ENCODE data around the gene TTN. TPM values are rescaled to one million over a fixed set of nuclear protein-coding genes. Genes with fewer than 3 reads are reported as not detected.

TTN gene
- total and polyA plus RNA-seq, 4 donors, result 0.01 to 3.0 (median 0.80) TPM

DNA sequence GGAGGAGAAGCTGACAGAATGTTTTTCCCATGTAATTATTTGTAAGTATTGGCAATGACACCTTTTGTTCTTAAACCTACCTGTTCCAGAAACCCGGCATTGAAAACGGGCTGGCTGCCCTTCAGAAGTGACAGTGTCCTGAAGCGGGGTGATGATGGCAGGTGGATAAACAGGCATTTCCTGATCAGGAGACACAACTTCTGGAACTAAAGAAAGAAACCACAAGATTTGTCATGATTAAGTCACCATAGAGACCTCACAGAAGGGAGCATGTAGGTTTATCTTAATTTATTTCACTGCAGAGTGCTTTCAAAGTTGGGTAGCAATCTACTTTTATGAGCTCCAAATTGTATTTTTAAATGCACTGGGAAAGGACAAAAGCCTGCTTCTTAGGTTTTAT, 43.1 kb downstream of the TTN start:
- WGBS, result 66% methylated on average over 3 of the region's 3 CpGs
- H3K4me3 ChIP-seq (ENCODE audit: low read depth in 1 of 3, low read length in 3 of 3), result no peak overlapping the region
- no peak for DNase-seq (ENCODE audit: low spot score)
- H3K36me3 ChIP-seq (ENCODE audit: control insufficient read depth in 4 of 4, insufficient read depth in 3 of 4, low read depth in 1 of 4, low read length in 3 of 4), result no peaks in the 10 kb centered on the region
- H3K4me1 ChIP-seq (ENCODE audit: control insufficient read depth in 4 of 4, insufficient read depth in 4 of 4, low read length in 3 of 4), result no peaks in the 10 kb centered on the region
- TF ChIP-seq GABPA (IDR thresholded peaks at IDR 0.05 in 1 of 2, conservative IDR thresholded peaks at IDR 0.05 in 1 of 2) (no peak), RXRA (IDR thresholded peaks at IDR 0.05) (no peak), FOXA1 (IDR thresholded peaks at IDR 0.05) (no peak), FOXA2 (IDR thresholded peaks at IDR 0.05) (no peak), SP1 (IDR thresholded peaks at IDR 0.05) (no peak), TAF1 (conservative IDR thresholded peaks at IDR 0.05) (no peak)
- TF ChIP-seq, protein P1, sequence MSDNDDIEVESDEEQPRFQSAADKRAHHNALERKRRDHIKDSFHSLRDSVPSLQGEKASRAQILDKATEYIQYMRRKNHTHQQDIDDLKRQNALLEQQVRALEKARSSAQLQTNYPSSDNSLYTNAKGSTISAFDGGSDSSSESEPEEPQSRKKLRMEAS (IDR thresholded peaks at IDR 0.05), result no peak
- TF ChIP-seq, protein P2, sequence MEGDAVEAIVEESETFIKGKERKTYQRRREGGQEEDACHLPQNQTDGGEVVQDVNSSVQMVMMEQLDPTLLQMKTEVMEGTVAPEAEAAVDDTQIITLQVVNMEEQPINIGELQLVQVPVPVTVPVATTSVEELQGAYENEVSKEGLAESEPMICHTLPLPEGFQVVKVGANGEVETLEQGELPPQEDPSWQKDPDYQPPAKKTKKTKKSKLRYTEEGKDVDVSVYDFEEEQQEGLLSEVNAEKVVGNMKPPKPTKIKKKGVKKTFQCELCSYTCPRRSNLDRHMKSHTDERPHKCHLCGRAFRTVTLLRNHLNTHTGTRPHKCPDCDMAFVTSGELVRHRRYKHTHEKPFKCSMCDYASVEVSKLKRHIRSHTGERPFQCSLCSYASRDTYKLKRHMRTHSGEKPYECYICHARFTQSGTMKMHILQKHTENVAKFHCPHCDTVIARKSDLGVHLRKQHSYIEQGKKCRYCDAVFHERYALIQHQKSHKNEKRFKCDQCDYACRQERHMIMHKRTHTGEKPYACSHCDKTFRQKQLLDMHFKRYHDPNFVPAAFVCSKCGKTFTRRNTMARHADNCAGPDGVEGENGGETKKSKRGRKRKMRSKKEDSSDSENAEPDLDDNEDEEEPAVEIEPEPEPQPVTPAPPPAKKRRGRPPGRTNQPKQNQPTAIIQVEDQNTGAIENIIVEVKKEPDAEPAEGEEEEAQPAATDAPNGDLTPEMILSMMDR (IDR thresholded peaks at IDR 0.05; ENCODE audit: low read depth, low read length, missing input control), result no peak
- TF ChIP-seq, protein P3, sequence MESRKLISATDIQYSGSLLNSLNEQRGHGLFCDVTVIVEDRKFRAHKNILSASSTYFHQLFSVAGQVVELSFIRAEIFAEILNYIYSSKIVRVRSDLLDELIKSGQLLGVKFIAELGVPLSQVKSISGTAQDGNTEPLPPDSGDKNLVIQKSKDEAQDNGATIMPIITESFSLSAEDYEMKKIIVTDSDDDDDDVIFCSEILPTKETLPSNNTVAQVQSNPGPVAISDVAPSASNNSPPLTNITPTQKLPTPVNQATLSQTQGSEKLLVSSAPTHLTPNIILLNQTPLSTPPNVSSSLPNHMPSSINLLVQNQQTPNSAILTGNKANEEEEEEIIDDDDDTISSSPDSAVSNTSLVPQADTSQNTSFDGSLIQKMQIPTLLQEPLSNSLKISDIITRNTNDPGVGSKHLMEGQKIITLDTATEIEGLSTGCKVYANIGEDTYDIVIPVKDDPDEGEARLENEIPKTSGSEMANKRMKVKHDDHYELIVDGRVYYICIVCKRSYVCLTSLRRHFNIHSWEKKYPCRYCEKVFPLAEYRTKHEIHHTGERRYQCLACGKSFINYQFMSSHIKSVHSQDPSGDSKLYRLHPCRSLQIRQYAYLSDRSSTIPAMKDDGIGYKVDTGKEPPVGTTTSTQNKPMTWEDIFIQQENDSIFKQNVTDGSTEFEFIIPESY (IDR thresholded peaks at IDR 0.05), result no peak
- peaks cover 0 to 6% (median 0%) of the 10 kb centered on the region in 4 donors for H3K27me3 ChIP-seq (ENCODE audit: control insufficient read depth in 4 of 4, insufficient read depth in 4 of 4, low read length in 3 of 4)
- H3K9ac ChIP-seq (ENCODE audit: low read depth in 1 of 2, low read length in 2 of 2), result no peak overlapping the region
- H3K9me3 ChIP-seq (ENCODE audit: control insufficient read depth in 4 of 4, low read length in 3 of 4), result no peaks in the 10 kb centered on the region
- H3K27ac ChIP-seq (ENCODE audit: low read depth in 1 of 2, low read length in 2 of 2), result no peak overlapping the region

DNA sequence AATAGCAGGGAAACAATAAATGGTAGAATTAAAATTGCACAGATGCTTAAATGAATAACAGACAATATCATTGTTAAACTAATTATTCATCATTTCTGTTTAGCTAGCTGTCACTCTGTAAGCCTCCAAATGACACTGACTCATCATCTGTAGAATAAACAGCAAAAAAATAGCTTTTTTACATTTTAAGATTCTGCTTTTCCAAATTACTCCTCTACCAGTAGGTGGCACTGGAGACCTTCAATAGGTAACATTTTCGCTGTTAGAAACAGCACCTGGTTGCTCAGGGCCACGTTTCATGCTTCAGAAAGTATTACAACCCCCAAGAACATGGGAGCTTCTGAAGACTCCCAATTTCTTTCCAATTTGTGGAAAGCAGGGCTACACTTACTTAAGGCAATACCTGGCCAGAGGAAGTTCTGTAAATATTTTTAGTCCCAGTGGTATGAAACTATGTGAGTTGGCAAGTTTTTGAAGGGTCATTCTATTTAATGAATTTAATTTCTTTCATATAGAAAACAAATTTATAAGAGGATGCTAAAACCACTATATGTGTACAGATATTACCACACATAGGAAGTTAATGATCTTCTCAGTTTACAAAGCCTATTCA, 45.4 kb downstream of the TTN start:
- no peak for DNase-seq (ENCODE audit: low spot score)

More for the DNA sequence above, 45.4 kb downstream of the TTN start:
- Histone ChIP-seq H3K4me1 (ENCODE audit: control insufficient read depth in 4 of 4, insufficient read depth in 4 of 4, low read length in 3 of 4) (no peaks in the 10 kb centered on the region), H3K27ac (ENCODE audit: low read depth in 1 of 2, low read length in 2 of 2) (no peak overlapping the region), H3K27me3 (ENCODE audit: control insufficient read depth in 4 of 4, insufficient read depth in 4 of 4, low read length in 3 of 4) (peaks cover 0 to 11% (median 0%) of the 10 kb centered on the region in 4 donors), H3K4me3 (ENCODE audit: low read depth in 1 of 3, low read length in 3 of 3) (no peak overlapping the region), H3K9me3 (ENCODE audit: control insufficient read depth in 4 of 4, low read length in 3 of 4) (no peaks in the 10 kb centered on the region), H3K36me3 (ENCODE audit: control insufficient read depth in 4 of 4, insufficient read depth in 3 of 4, low read depth in 1 of 4, low read length in 3 of 4) (no peaks in the 10 kb centered on the region), H3K9ac (ENCODE audit: low read depth in 1 of 2, low read length in 2 of 2) (no peak overlapping the region)
- 2% methylated on average over 2 of the region's 2 CpGs for WGBS
- peak; percentile 83 to 87 for TF ChIP-seq RAD21 (IDR thresholded peaks at IDR 0.05)
- no peak for TF ChIP-seq FOXA2 (IDR thresholded peaks at IDR 0.05)
- TF ChIP-seq JUND (IDR thresholded peaks at IDR 0.05), result no peak
- no peak for TF ChIP-seq EGR1 (IDR thresholded peaks at IDR 0.05; ENCODE audit: low read depth in 2 of 2)
- TF ChIP-seq, protein P2 (IDR thresholded peaks at IDR 0.05; ENCODE audit: low read depth, low read length, missing input control), result peak; percentile 59

Data from liver (tissue), 9 donors.